Measurements from ENCODE around the gene CXCR4.

CXCR4 gene

GRCh38 chr2:136139631-136140030, 21.7 kb upstream of the CXCR4 start:
- peaks cover 11% of the 10 kb centered on the region; the same call in 1 of the 2 replicates for H3K4me1 ChIP-seq (ENCODE audit: control insufficient read depth, insufficient read depth, low read length)
- no peak overlapping the region for H3K4me3 ChIP-seq (ENCODE audit: low read depth, low read length)

GRCh38 chr2:136137982-136138381, 20.0 kb upstream of the CXCR4 start:
- Histone ChIP-seq H3K27ac (ENCODE audit: low read depth, low read length) (no peak overlapping the region), H3K27me3 (ENCODE audit: control insufficient read depth, insufficient read depth, low read length) (no peaks in the 10 kb centered on the region), H3K36me3 (ENCODE audit: control insufficient read depth, insufficient read depth, low read length) (no peaks in the 10 kb centered on the region), H3K9me3 (ENCODE audit: control insufficient read depth, insufficient read depth, low read length) (no peaks in the 10 kb centered on the region), H3K4me3 (ENCODE audit: low read depth, low read length) (no peak overlapping the region), H3K4me1 (ENCODE audit: control insufficient read depth, insufficient read depth, low read length) (peaks cover 11% of the 10 kb centered on the region; the same call in 1 of the 2 replicates), H3K9ac (ENCODE audit: low read depth, low read length) (no peak overlapping the region)

More at GRCh38 chr2:136139631-136140030, 21.7 kb upstream of the CXCR4 start:
- H3K27ac ChIP-seq (ENCODE audit: low read depth, low read length) = no peak overlapping the region
- H3K9ac ChIP-seq (ENCODE audit: low read depth, low read length) = no peak overlapping the region
- H3K36me3 ChIP-seq (ENCODE audit: control insufficient read depth, insufficient read depth, low read length) = no peaks in the 10 kb centered on the region
- no peaks in the 10 kb centered on the region for H3K9me3 ChIP-seq (ENCODE audit: control insufficient read depth, insufficient read depth, low read length)
- H3K27me3 ChIP-seq (ENCODE audit: control insufficient read depth, insufficient read depth, low read length) = no peaks in the 10 kb centered on the region

GRCh38 chr2:136136931-136137330, 19.0 kb upstream of the CXCR4 start:
- no peak overlapping the region for H3K27ac ChIP-seq (ENCODE audit: low read depth, low read length)
- H3K4me3 ChIP-seq (ENCODE audit: low read depth, low read length) = no peak overlapping the region
- H3K4me1 ChIP-seq (ENCODE audit: control insufficient read depth, insufficient read depth, low read length) = peaks cover 10% of the 10 kb centered on the region; the same call in 1 of the 2 replicates
- H3K9me3 ChIP-seq (ENCODE audit: control insufficient read depth, insufficient read depth, low read length) = no peaks in the 10 kb centered on the region
- H3K36me3 ChIP-seq (ENCODE audit: control insufficient read depth, insufficient read depth, low read length) = no peaks in the 10 kb centered on the region
- H3K27me3 ChIP-seq (ENCODE audit: control insufficient read depth, insufficient read depth, low read length) = no peaks in the 10 kb centered on the region
- no peak overlapping the region for H3K9ac ChIP-seq (ENCODE audit: low read depth, low read length)

GRCh38 chr2:136135921-136136906, 18.3 kb upstream of the CXCR4 start:
- no peaks in the 10 kb centered on the region for H3K9me3 ChIP-seq (ENCODE audit: control insufficient read depth, insufficient read depth, low read length)
- H3K27ac ChIP-seq (ENCODE audit: low read depth, low read length) = no peak overlapping the region
- H3K36me3 ChIP-seq (ENCODE audit: control insufficient read depth, insufficient read depth, low read length) = no peaks in the 10 kb centered on the region
- no peak overlapping the region for H3K4me3 ChIP-seq (ENCODE audit: low read depth, low read length)
- no peak overlapping the region for H3K9ac ChIP-seq (ENCODE audit: low read depth, low read length)
- H3K4me1 ChIP-seq (ENCODE audit: control insufficient read depth, insufficient read depth, low read length) = 0 out of 2 replicates have a peak, but pooled peaks cover 3% of the 10 kb centered on the region
- H3K27me3 ChIP-seq (ENCODE audit: control insufficient read depth, insufficient read depth, low read length) = no peaks in the 10 kb centered on the region

- H3K4me1 ChIP-seq (ENCODE audit: control insufficient read depth, insufficient read depth, low read length) = no peaks in the 10 kb centered on the region
- H3K36me3 ChIP-seq (ENCODE audit: control insufficient read depth, insufficient read depth, low read length) = no peaks in the 10 kb centered on the region
- no peak overlapping the region for H3K4me3 ChIP-seq (ENCODE audit: low read depth, low read length)
- H3K27ac ChIP-seq (ENCODE audit: low read depth, low read length) = no peak overlapping the region
- H3K9ac ChIP-seq (ENCODE audit: low read depth, low read length) = no peak overlapping the region
- H3K27me3 ChIP-seq (ENCODE audit: control insufficient read depth, insufficient read depth, low read length) = no peaks in the 10 kb centered on the region
- H3K9me3 ChIP-seq (ENCODE audit: control insufficient read depth, insufficient read depth, low read length) = no peaks in the 10 kb centered on the region
Measured at GRCh38 chr2:136135462-136135861, 17.5 kb upstream of the CXCR4 start.

GRCh38 chr2:136134126-136134525, 16.2 kb upstream of the CXCR4 start:
- no peak overlapping the region for H3K9ac ChIP-seq (ENCODE audit: low read depth, low read length)
- no peak overlapping the region for H3K27ac ChIP-seq (ENCODE audit: low read depth, low read length)
- no peaks in the 10 kb centered on the region for H3K36me3 ChIP-seq (ENCODE audit: control insufficient read depth, insufficient read depth, low read length)
- no peaks in the 10 kb centered on the region for H3K27me3 ChIP-seq (ENCODE audit: control insufficient read depth, insufficient read depth, low read length)
- H3K4me3 ChIP-seq (ENCODE audit: low read depth, low read length) = no peak overlapping the region
- H3K4me1 ChIP-seq (ENCODE audit: control insufficient read depth, insufficient read depth, low read length) = no peaks in the 10 kb centered on the region
- H3K9me3 ChIP-seq (ENCODE audit: control insufficient read depth, insufficient read depth, low read length) = no peaks in the 10 kb centered on the region

GRCh38 chr2:136133586-136133985, 15.6 kb upstream of the CXCR4 start:
- no peaks in the 10 kb centered on the region for H3K27me3 ChIP-seq (ENCODE audit: control insufficient read depth, insufficient read depth, low read length)
- H3K4me3 ChIP-seq (ENCODE audit: low read depth, low read length) = no peak overlapping the region
- no peaks in the 10 kb centered on the region for H3K9me3 ChIP-seq (ENCODE audit: control insufficient read depth, insufficient read depth, low read length)
- H3K9ac ChIP-seq (ENCODE audit: low read depth, low read length) = no peak overlapping the region
- H3K36me3 ChIP-seq (ENCODE audit: control insufficient read depth, insufficient read depth, low read length) = no peaks in the 10 kb centered on the region
- no peaks in the 10 kb centered on the region; the same call in 1 of the 2 replicates for H3K4me1 ChIP-seq (ENCODE audit: control insufficient read depth, insufficient read depth, low read length)
- no peak overlapping the region for H3K27ac ChIP-seq (ENCODE audit: low read depth, low read length)

- Histone ChIP-seq H3K9ac (ENCODE audit: low read depth, low read length) (no peak overlapping the region), H3K9me3 (ENCODE audit: control insufficient read depth, insufficient read depth, low read length) (no peaks in the 10 kb centered on the region), H3K4me1 (ENCODE audit: control insufficient read depth, insufficient read depth, low read length) (no peaks in the 10 kb centered on the region; the same call in 1 of the 2 replicates), H3K4me3 (ENCODE audit: low read depth, low read length) (no peak overlapping the region), H3K27ac (ENCODE audit: low read depth, low read length) (no peak overlapping the region), H3K36me3 (ENCODE audit: control insufficient read depth, insufficient read depth, low read length) (no peaks in the 10 kb centered on the region), H3K27me3 (ENCODE audit: control insufficient read depth, insufficient read depth, low read length) (no peaks in the 10 kb centered on the region)
Measured at GRCh38 chr2:136133176-136133575, 15.2 kb upstream of the CXCR4 start.

GRCh38 chr2:136132825-136133155, 14.8 kb upstream of the CXCR4 start:
- no peak overlapping the region for H3K27ac ChIP-seq (ENCODE audit: low read depth, low read length)
- H3K27me3 ChIP-seq (ENCODE audit: control insufficient read depth, insufficient read depth, low read length) = no peaks in the 10 kb centered on the region
- H3K9ac ChIP-seq (ENCODE audit: low read depth, low read length) = no peak overlapping the region
- no peaks in the 10 kb centered on the region for H3K9me3 ChIP-seq (ENCODE audit: control insufficient read depth, insufficient read depth, low read length)
- H3K36me3 ChIP-seq (ENCODE audit: control insufficient read depth, insufficient read depth, low read length) = no peaks in the 10 kb centered on the region
- H3K4me3 ChIP-seq (ENCODE audit: low read depth, low read length) = no peak overlapping the region
- no peaks in the 10 kb centered on the region; the same call in 1 of the 2 replicates for H3K4me1 ChIP-seq (ENCODE audit: control insufficient read depth, insufficient read depth, low read length)

GRCh38 chr2:136131961-136132824, 14.2 kb upstream of the CXCR4 start:
- no peak overlapping the region for H3K4me3 ChIP-seq (ENCODE audit: low read depth, low read length)
- H3K9ac ChIP-seq (ENCODE audit: low read depth, low read length) = no peak overlapping the region
- H3K27me3 ChIP-seq (ENCODE audit: control insufficient read depth, insufficient read depth, low read length) = no peaks in the 10 kb centered on the region
- H3K9me3 ChIP-seq (ENCODE audit: control insufficient read depth, insufficient read depth, low read length) = no peaks in the 10 kb centered on the region
- peaks cover 2% of the 10 kb centered on the region for H3K4me1 ChIP-seq (ENCODE audit: control insufficient read depth, insufficient read depth, low read length)
- H3K36me3 ChIP-seq (ENCODE audit: control insufficient read depth, insufficient read depth, low read length) = no peaks in the 10 kb centered on the region
- H3K27ac ChIP-seq (ENCODE audit: low read depth, low read length) = no peak overlapping the region

Measured in HUES48 (cell line).